ENCODE results near the gene SNX3. TPM values are rescaled to one million over a fixed set of nuclear protein-coding genes. Genes with fewer than 3 reads are reported as not detected.
"Not testable (repeated sequence)": the region's sequence is repeated elsewhere in the genome, so short reads cannot be mapped to it uniquely, and the experiment has no call there.

SNX3 gene
- total RNA-seq, 1 experiment from 2014 or later: 80.7 TPM

DNA sequence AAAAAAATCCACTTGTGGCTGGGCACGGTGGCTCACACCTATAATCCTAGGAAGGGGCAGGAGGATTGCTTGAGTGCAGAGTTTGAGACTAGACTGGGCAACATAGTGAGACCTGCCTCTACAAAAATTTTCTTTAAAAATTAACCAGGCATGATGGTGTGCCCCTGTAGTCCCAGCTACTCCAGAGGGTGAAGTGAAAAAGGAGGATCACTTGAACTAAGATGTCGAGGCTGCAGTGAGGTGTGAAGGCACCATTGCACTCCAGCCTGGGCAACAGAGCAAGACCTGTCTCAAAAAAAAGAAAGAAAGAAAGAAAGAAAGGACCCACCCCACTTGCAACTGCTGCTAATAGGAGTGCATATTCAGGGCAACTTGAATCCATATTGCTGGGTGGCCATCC lies 13.7 kb upstream of the SNX3 start:
- WGBS (ENCODE audit: extremely low coverage, insufficient read length, low lambda C conversion rate): no CpG with 5 or more reads among the region's 2 CpGs
- H3K4ac ChIP-seq (ENCODE audit: low read depth, low read length): no peak overlapping the region
- no peak overlapping the region for H2AFZ ChIP-seq (ENCODE audit: low read length)
- no peaks in the 10 kb centered on the region for H3K79me1 ChIP-seq (ENCODE audit: insufficient read depth, low read depth, low read length, poor library complexity, severe bottlenecking)
- no peak overlapping the region for H3K4me2 ChIP-seq (ENCODE audit: insufficient read depth, insufficient read length, low read length)
- no peak overlapping the region for H2BK5ac ChIP-seq (ENCODE audit: insufficient read length, low read length)
- H3K79me2 ChIP-seq (ENCODE audit: insufficient read depth, low read length): no peaks in the 10 kb centered on the region
- H3K9me3 Mint-ChIP-seq: no peaks in the 10 kb centered on the region
- no peaks in the 10 kb centered on the region for H3K27me3 ChIP-seq (ENCODE audit: insufficient read depth, low read length)
- H3K27me3 Mint-ChIP-seq (ENCODE audit: low read depth): peaks cover 2% of the 10 kb centered on the region; the same call in 1 of the 2 replicates
- no peak overlapping the region for H3K18ac ChIP-seq (ENCODE audit: insufficient read length, low read depth, low read length)
- no peak overlapping the region for H4K8ac ChIP-seq (replicated peaks; ENCODE audit: insufficient read length, low read depth, low read length)
- H4K5ac ChIP-seq (ENCODE audit: insufficient read length, low read depth, low read length): no peak overlapping the region
- no peak overlapping the region for H3K14ac ChIP-seq (ENCODE audit: insufficient read depth, low read length)
- H3K23me2 ChIP-seq (ENCODE audit: insufficient read length, low read depth, low read length, poor library complexity, severe bottlenecking): no peaks in the 10 kb centered on the region
- no peak overlapping the region for H3T11ph ChIP-seq (ENCODE audit: low read length)
- no peak overlapping the region for H4K91ac ChIP-seq (ENCODE audit: insufficient read length, low read depth, low read length)
- H2BK12ac ChIP-seq (ENCODE audit: insufficient read length, low read depth, low read length): no peak overlapping the region
- H3K4me1 Mint-ChIP-seq: peaks cover 15 to 16% of the 10 kb centered on the region in 2 experiments; a peak in 3 of 4 replicates
- H3K4me3 Mint-ChIP-seq: no peak overlapping the region
- H3K23ac ChIP-seq (ENCODE audit: insufficient read length, low read depth, low read length): no peak overlapping the region
- no peaks in the 10 kb centered on the region for H4K20me1 ChIP-seq (ENCODE audit: control insufficient read depth, insufficient read depth, insufficient read length)
- H2BK120ac ChIP-seq (ENCODE audit: low read depth, low read length, poor library complexity, severe bottlenecking): no peak overlapping the region
- no peak for TF ChIP-seq CTCF (conservative IDR thresholded peaks at IDR 0.05)
- H3K36me3 Mint-ChIP-seq (ENCODE audit: insufficient read depth in 1 of 3, low read depth in 3 of 3): no peaks in the 10 kb centered on the region; a peak in 1 of 7 replicates
- H3K56ac ChIP-seq (ENCODE audit: insufficient read length, low read depth, low read length): no peak overlapping the region
- H2BK20ac ChIP-seq (ENCODE audit: low read depth, low read length, poor library complexity, severe bottlenecking): no peak overlapping the region
- H2AK5ac ChIP-seq (ENCODE audit: insufficient read length, low read length): no peak overlapping the region
- no peaks in the 10 kb centered on the region for H3K4me1 ChIP-seq (ENCODE audit: insufficient read depth, low read length)
- H3K27ac Mint-ChIP-seq: peak overlapping the region in 1 of 3 experiments; percentile 52; a peak in 1 of 7 replicates
- no peak overlapping the region for H2BK15ac ChIP-seq (ENCODE audit: low read depth, low read length)
- H3K9me3 ChIP-seq (ENCODE audit: control insufficient read depth, low read depth, low read length): no peaks in the 10 kb centered on the region
- no peak overlapping the region for H3K9ac ChIP-seq (ENCODE audit: extremely low read depth, insufficient read length, low read length)
- H3K27ac ChIP-seq (ENCODE audit: insufficient read length, low read depth, low read length): no peak overlapping the region
- DNase-seq: no peak

- H3K27me3 ChIP-seq (ENCODE audit: insufficient read depth, low read length); H3K4me1 Mint-ChIP-seq; H4K20me1 ChIP-seq (ENCODE audit: control insufficient read depth, insufficient read depth, insufficient read length); H2BK20ac ChIP-seq (ENCODE audit: low read depth, low read length, poor library complexity, severe bottlenecking); H3K56ac ChIP-seq (ENCODE audit: insufficient read length, low read depth, low read length); H3K23ac ChIP-seq (ENCODE audit: insufficient read length, low read depth, low read length); H3K4me2 ChIP-seq (ENCODE audit: insufficient read depth, insufficient read length, low read length); H3K36me3 Mint-ChIP-seq (ENCODE audit: insufficient read depth in 1 of 3, low read depth in 3 of 3); H2BK15ac ChIP-seq (ENCODE audit: low read depth, low read length); H3K9me3 ChIP-seq (ENCODE audit: control insufficient read depth, low read depth, low read length); H2BK120ac ChIP-seq (ENCODE audit: low read depth, low read length, poor library complexity, severe bottlenecking); H4K91ac ChIP-seq (ENCODE audit: insufficient read length, low read depth, low read length); H2AK5ac ChIP-seq (ENCODE audit: insufficient read length, low read length); H3K4me3 Mint-ChIP-seq; H4K5ac ChIP-seq (ENCODE audit: insufficient read length, low read depth, low read length); H3K14ac ChIP-seq (ENCODE audit: insufficient read depth, low read length); H3K4me1 ChIP-seq (ENCODE audit: insufficient read depth, low read length); H3K79me1 ChIP-seq (ENCODE audit: insufficient read depth, low read depth, low read length, poor library complexity, severe bottlenecking); H3K9me3 Mint-ChIP-seq; H3K27ac ChIP-seq (ENCODE audit: insufficient read length, low read depth, low read length); H2AFZ ChIP-seq (ENCODE audit: low read length); H4K8ac ChIP-seq (replicated peaks; ENCODE audit: insufficient read length, low read depth, low read length); H3K18ac ChIP-seq (ENCODE audit: insufficient read length, low read depth, low read length); H3T11ph ChIP-seq (ENCODE audit: low read length); DNase-seq; H3K79me2 ChIP-seq (ENCODE audit: insufficient read depth, low read length); H3K27me3 Mint-ChIP-seq (ENCODE audit: low read depth); H3K27ac Mint-ChIP-seq; H3K23me2 ChIP-seq (ENCODE audit: insufficient read length, low read depth, low read length, poor library complexity, severe bottlenecking); H3K4ac ChIP-seq (ENCODE audit: low read depth, low read length); H2BK5ac ChIP-seq (ENCODE audit: insufficient read length, low read length); H2BK12ac ChIP-seq (ENCODE audit: insufficient read length, low read depth, low read length); H3K9ac ChIP-seq (ENCODE audit: extremely low read depth, insufficient read length, low read length): not testable (repeated sequence)
- no CpG with 5 or more reads among the region's 31 CpGs for WGBS (ENCODE audit: extremely low coverage, insufficient read length, low lambda C conversion rate)
These were observed 9.1 kb upstream of the SNX3 start for GRCh38 chr6:108269955-108270354.

Data from H9 (cell line).